Nasal cavity respiratory epithelium epithelial cell of viscerocranial mucosa (primary cell): ENCODE measurements around the gene KRTAP19-1. TPM values are rescaled to one million over a fixed set of nuclear protein-coding genes. Genes with fewer than 3 reads are reported as not detected.

Experiments used
- total RNA-seq: library from RNA; depleted of rRNA; stranded (reverse); fragments of >200 nt; gene quantifications from 2 replicates; pipeline ENCODE4 v1.2.3, GENCODE V29; 2014

The KRTAP19-1 gene
- total RNA-seq: not detected in 2 replicates

DNA sequence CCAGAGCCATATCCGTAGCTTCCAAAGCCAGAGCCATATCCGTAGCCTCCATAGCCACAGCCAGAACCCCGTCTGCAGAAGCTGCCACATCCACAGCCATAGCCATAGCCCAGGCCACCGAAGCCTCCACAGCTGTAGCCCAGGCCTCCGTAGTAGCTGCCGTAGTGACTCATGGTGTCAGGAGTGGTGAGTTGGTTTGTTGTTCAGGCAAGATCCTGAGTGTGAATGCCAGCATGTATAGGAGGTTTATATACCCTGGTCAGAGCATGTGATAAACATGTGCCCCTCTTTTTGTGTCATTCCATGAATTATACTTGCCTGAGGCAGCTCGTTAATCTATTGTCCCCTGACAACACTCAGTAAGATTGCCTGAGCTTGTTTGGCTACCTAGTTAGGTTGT is at the start of gene KRTAP19-1:
Gene KRTAP19-1, minus strand, starts transcription at position 223 of the 400 bp plus-strand sequence. Its CDS starts 50 bp downstream, at position 173.

DNA sequence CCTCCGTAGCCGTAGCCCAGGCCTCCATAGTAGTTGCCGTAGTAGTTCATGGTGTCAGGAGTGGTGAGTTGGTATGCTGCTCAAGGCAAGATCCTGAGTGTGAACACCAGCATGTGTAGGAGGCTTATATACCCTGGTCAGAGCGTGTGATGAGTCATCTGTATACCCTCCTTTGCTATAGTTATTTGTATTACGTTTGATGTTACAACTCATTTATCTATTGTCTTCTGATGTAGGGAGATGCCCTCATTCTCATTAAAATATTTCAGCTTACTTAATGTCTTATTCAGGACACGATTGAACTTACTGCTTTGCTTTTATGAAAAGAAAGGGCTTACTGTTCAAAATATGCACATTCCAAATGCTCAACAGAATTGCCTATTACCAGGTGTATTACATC is 21.9 kb upstream of the KRTAP19-1 start, which contains the start of gene KRTAP19-5:
Gene KRTAP19-5, minus strand, starts transcription at position 101 of the 400 bp plus-strand sequence. Its CDS starts 51 bp downstream, at position 50.

DNA sequence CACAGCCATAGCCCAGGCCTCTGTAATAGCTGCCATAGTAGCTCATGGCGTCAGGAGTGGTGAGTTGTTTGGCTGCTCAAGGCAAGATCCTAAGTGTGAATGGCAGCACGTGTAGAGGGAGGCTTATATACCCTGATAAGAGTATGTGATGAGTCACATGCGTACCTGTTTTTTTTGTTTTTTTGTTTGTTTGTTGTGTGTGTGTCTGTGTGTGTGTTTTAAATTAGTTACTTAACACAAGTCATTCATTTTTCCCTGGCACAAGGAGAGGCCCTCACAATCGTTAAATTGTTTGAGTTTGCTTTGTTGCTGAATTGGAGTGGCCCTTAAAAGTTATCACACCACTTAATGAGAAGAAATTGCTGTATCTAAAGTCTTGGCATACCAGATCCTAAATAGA is 16.9 kb upstream of the KRTAP19-1 start, which contains the start of gene KRTAP19-4:
Gene KRTAP19-4, minus strand, starts transcription at position 101 of the 400 bp plus-strand sequence. Its CDS starts 55 bp downstream, at position 46.

GRCh38 chr21:30491963-30492428 is 11.8 kb upstream of the KRTAP19-1 start, which contains the start of gene KRTAP19-3:
Gene KRTAP19-3 (minus strand): TSS chr21:30492013. CDS start chr21:30491957, 56 bp downstream.

GRCh38 chr21:30487336-30487735 is 7.2 kb upstream of the KRTAP19-1 start, which contains the start of gene KRTAP19-2:
Gene KRTAP19-2 (minus strand): TSS chr21:30487436. CDS start chr21:30487348, 88 bp downstream.

DNA sequence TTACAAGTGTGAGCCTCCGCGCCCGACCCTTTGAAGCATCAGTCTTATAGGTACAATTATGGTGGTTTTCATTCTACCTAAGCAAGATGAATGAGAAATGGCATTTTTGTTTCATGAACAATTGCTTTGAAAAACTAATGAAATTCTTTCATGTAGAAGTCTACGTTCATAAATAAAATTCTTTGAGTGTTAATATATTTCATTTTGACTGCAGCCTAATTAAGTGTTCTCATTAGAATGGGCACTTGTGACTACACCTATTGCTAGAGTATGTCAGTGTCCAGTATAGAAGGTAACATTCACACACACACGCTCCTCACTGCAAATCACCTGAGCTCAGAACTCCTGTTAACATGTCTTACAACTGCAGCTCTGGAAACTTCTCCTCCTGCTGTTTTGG is 40.2 kb downstream of the KRTAP19-1 start, which contains the start of gene KRTAP15-1:
Gene KRTAP15-1, plus strand, starts transcription at position 301 of the 400 bp plus-strand sequence. Its CDS starts 53 bp downstream, at position 354.

GRCh38 chr21:30430170-30430655 is 50.0 kb downstream of the KRTAP19-1 start, which contains the start of gene KRTAP13-4:
Gene KRTAP13-4 (plus strand): TSS chr21:30430220. CDS start chr21:30430276, 56 bp downstream.

Other genes starting within 250 kb of the KRTAP19-1 start
- gene KRTAP24-1, start 197.4 kb downstream of the KRTAP19-1 start, total RNA-seq: not detected in 2 replicates
- not detected in 2 replicates for gene KRTAP25-1, start 190.9 kb downstream of the KRTAP19-1 start, total RNA-seq
- not detected in 2 replicates for gene KRTAP26-1, start 160.1 kb downstream of the KRTAP19-1 start, total RNA-seq
- not detected in 2 replicates for gene KRTAP27-1, start 142.7 kb downstream of the KRTAP19-1 start, total RNA-seq
- not detected in 2 replicates for gene KRTAP23-1, start 131.8 kb downstream of the KRTAP19-1 start, total RNA-seq
- gene KRTAP13-2, start 108.1 kb downstream of the KRTAP19-1 start, total RNA-seq: not detected in 2 replicates
- gene KRTAP13-1, start 84.3 kb downstream of the KRTAP19-1 start, total RNA-seq: not detected in 2 replicates
- gene KRTAP13-3, start 54.4 kb downstream of the KRTAP19-1 start, total RNA-seq: not detected in 2 replicates
- gene KRTAP13-4, start 50.1 kb downstream of the KRTAP19-1 start, total RNA-seq: not detected in 2 replicates
- gene KRTAP15-1, start 40.1 kb downstream of the KRTAP19-1 start, total RNA-seq: not detected in 2 replicates
- gene KRTAP19-2, start 7.1 kb upstream of the KRTAP19-1 start, total RNA-seq: not detected in 2 replicates
- not detected in 2 replicates for gene KRTAP19-3, start 11.6 kb upstream of the KRTAP19-1 start, total RNA-seq
- gene KRTAP19-4, start 16.8 kb upstream of the KRTAP19-1 start, total RNA-seq: not detected in 2 replicates
- gene KRTAP19-5, start 21.8 kb upstream of the KRTAP19-1 start, total RNA-seq: not detected in 2 replicates
- gene KRTAP19-6, start 61.5 kb upstream of the KRTAP19-1 start, total RNA-seq: not detected in 2 replicates
- gene KRTAP19-7, start 80.9 kb upstream of the KRTAP19-1 start, total RNA-seq: not detected in 2 replicates
- gene KRTAP22-2, start 110.0 kb upstream of the KRTAP19-1 start, total RNA-seq: not detected in 2 replicates
- not detected in 2 replicates for gene KRTAP6-3, start 112.1 kb upstream of the KRTAP19-1 start, total RNA-seq
- not detected in 2 replicates for gene KRTAP6-2, start 118.5 kb upstream of the KRTAP19-1 start, total RNA-seq
- gene KRTAP22-1, start 120.7 kb upstream of the KRTAP19-1 start, total RNA-seq: not detected in 2 replicates
- gene KRTAP6-1, start 133.6 kb upstream of the KRTAP19-1 start, total RNA-seq: not detected in 2 replicates
- not detected in 2 replicates for gene KRTAP20-1, start 136.1 kb upstream of the KRTAP19-1 start, total RNA-seq
- not detected in 2 replicates for gene KRTAP20-4, start 140.3 kb upstream of the KRTAP19-1 start, total RNA-seq
- not detected in 2 replicates for gene KRTAP20-2, start 154.8 kb upstream of the KRTAP19-1 start, total RNA-seq
- gene KRTAP20-3, start 162.5 kb upstream of the KRTAP19-1 start, total RNA-seq: not detected in 2 replicates
- gene KRTAP21-3, start 238.4 kb upstream of the KRTAP19-1 start, total RNA-seq: not detected in 2 replicates